ENCODE measurements around the gene OCIAD1. TPM values are rescaled to one million over a fixed set of nuclear protein-coding genes. Genes with fewer than 3 reads are reported as not detected.

Gene OCIAD1
- total and polyA plus RNA-seq, 2 of the 13 experiments (the other 11 are each of a cell fraction or from before 2014, with no cell fraction given) = 67.3 to 74.9 TPM

- intact Hi-C loops (cut with micrococcal nuclease; ENCODE audit: unreplicated experiment) (no loop called here), in situ Hi-C loops (cut with HindIII; ENCODE audit: extremely low pct_ligation_motif_present, low pct_unique_long_range_greater_than_20kb) (no loop called here)
- no peak for FAIRE-seq
- TF ChIP-seq HCFC1 (IDR thresholded peaks at IDR 0.05; ENCODE audit: low read depth, low read length) (no peak), DPF2 (CRISPR knock-in tag; IDR thresholded peaks at IDR 0.05; ENCODE audit: borderline replicate concordance, low read depth) (no peak)
- DNase-seq (ENCODE audit: low spot score) = no peak
- no peaks in the 10 kb centered on the region for H3K27me3 ChIP-seq (ENCODE audit: control insufficient read depth in 1 of 2, insufficient read depth in 2 of 2, low read length in 2 of 2)
- no peak overlapping the region for H3K4me2 ChIP-seq (ENCODE audit: low read depth, low read length)
- no peak overlapping the region for H3K9ac ChIP-seq (ENCODE audit: insufficient read depth, low read depth, low read length)
- no peaks in the 10 kb centered on the region for H4K20me1 ChIP-seq (ENCODE audit: insufficient read depth, low read length)
- BruUV-seq (replicated peaks) = no TSS peak
- WGBS (ENCODE audit: low lambda C conversion rate) = 0% methylated on average over 1 of the region's 1 CpG
- no peaks in the 10 kb centered on the region for H3K9me3 ChIP-seq (ENCODE audit: low read length)
- H2AFZ ChIP-seq (ENCODE audit: low read length) = no peak overlapping the region
- no peak for ATAC-seq
- no peak overlapping the region for H3K4me3 ChIP-seq (replicated peaks in 1 of 3; ENCODE audit: insufficient read depth in 1 of 3, low read depth in 2 of 3, low read length in 3 of 3)
- H3K4me1 ChIP-seq (ENCODE audit: insufficient read depth, low read length) = 0 out of 2 replicates have a peak, but pooled peaks cover 9% of the 10 kb centered on the region
- ChIA-PET POLR2A (no interaction called here), CTCF (ENCODE audit: low intra/inter-chr PET ratio, low total read pairs) (no interaction called here)
- no peaks in the 10 kb centered on the region for H3K79me2 ChIP-seq (ENCODE audit: insufficient read depth, low read length)
- no peaks in the 10 kb centered on the region for H3K36me3 ChIP-seq (replicated peaks in 1 of 2; ENCODE audit: control insufficient read depth in 1 of 2, insufficient read depth in 2 of 2, low read length in 2 of 2)
- H3K27ac ChIP-seq (ENCODE audit: extremely low read length, insufficient read depth, low read length) = no peak overlapping the region
Measured at GRCh38 chr4:48899432-48899749, 68.5 kb downstream of the OCIAD1 start.

- ChIA-PET POLR2A (no interaction called here), CTCF (ENCODE audit: low intra/inter-chr PET ratio, low total read pairs) (no interaction called here)
- ATAC-seq (no peak), DNase-seq (ENCODE audit: low spot score) (no peak), FAIRE-seq (no peak)
- no peaks in the 10 kb centered on the region for H3K9me3 ChIP-seq (ENCODE audit: low read length)
- H3K36me3 ChIP-seq (replicated peaks in 1 of 2; ENCODE audit: control insufficient read depth in 1 of 2, insufficient read depth in 2 of 2, low read length in 2 of 2) = no peaks in the 10 kb centered on the region
- peaks cover 14% of the 10 kb centered on the region for H3K4me1 ChIP-seq (ENCODE audit: insufficient read depth, low read length)
- TF ChIP-seq CENPT (CRISPR knock-in tag; IDR thresholded peaks at IDR 0.05; ENCODE audit: low read depth) (no peak), FIP1L1 (IDR thresholded peaks at IDR 0.05; ENCODE audit: borderline replicate concordance, insufficient read depth, low read depth, low read length) (no peak), KMT2B (CRISPR knock-in tag; IDR thresholded peaks at IDR 0.05) (no peak), SP2 (CRISPR knock-in tag; IDR thresholded peaks at IDR 0.05) (no peak), ZNF280B (CRISPR knock-in tag; IDR thresholded peaks at IDR 0.05; ENCODE audit: borderline replicate concordance) (no peak), NR2C2 (CRISPR knock-in tag; IDR thresholded peaks at IDR 0.05; ENCODE audit: borderline replicate concordance) (no peak), SMARCE1 (IDR thresholded peaks at IDR 0.05; ENCODE audit: borderline replicate concordance) (no peak), ZSCAN22 (CRISPR knock-in tag; IDR thresholded peaks at IDR 0.05) (no peak)
- TF ChIP-seq, protein P1, sequence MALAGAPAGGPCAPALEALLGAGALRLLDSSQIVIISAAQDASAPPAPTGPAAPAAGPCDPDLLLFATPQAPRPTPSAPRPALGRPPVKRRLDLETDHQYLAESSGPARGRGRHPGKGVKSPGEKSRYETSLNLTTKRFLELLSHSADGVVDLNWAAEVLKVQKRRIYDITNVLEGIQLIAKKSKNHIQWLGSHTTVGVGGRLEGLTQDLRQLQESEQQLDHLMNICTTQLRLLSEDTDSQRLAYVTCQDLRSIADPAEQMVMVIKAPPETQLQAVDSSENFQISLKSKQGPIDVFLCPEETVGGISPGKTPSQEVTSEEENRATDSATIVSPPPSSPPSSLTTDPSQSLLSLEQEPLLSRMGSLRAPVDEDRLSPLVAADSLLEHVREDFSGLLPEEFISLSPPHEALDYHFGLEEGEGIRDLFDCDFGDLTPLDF (CRISPR knock-in tag; IDR thresholded peaks at IDR 0.05) = no peak
- no peak overlapping the region for H2AFZ ChIP-seq (ENCODE audit: low read length)
- intact Hi-C loops (cut with micrococcal nuclease; ENCODE audit: unreplicated experiment) (no loop called here), in situ Hi-C loops (cut with HindIII; ENCODE audit: extremely low pct_ligation_motif_present, low pct_unique_long_range_greater_than_20kb) (no loop called here)
- H3K27me3 ChIP-seq (ENCODE audit: control insufficient read depth in 1 of 2, insufficient read depth in 2 of 2, low read length in 2 of 2) = no peaks in the 10 kb centered on the region
- no peak overlapping the region for H3K9ac ChIP-seq (ENCODE audit: insufficient read depth, low read depth, low read length)
- H3K79me2 ChIP-seq (ENCODE audit: insufficient read depth, low read length) = no peaks in the 10 kb centered on the region
- H3K4me3 ChIP-seq (replicated peaks in 1 of 3; ENCODE audit: insufficient read depth in 1 of 3, low read depth in 2 of 3, low read length in 3 of 3) = no peak overlapping the region
- H3K4me2 ChIP-seq (ENCODE audit: low read depth, low read length) = no peak overlapping the region
- WGBS (ENCODE audit: low lambda C conversion rate) = 35% methylated on average over 4 of the region's 4 CpGs
- H3K27ac ChIP-seq (ENCODE audit: extremely low read length, insufficient read depth, low read length) = no peak overlapping the region
- H4K20me1 ChIP-seq (ENCODE audit: insufficient read depth, low read length) = no peaks in the 10 kb centered on the region
- BruUV-seq (replicated peaks) = no TSS peak
Measured at GRCh38 chr4:48899950-48900349, 69.1 kb downstream of the OCIAD1 start.
